HG03469 (cell line): ENCODE results near the gene ALKBH8.
"Not testable (repeated sequence)": the region's sequence is repeated elsewhere in the genome, so short reads cannot be mapped to it uniquely, and the experiment has no call there.

Experiments
- ATAC-seq: cut with Tn5 transposase; IDR thresholded peaks from one replicate; pipeline ENCODE4 v1.9.1; 2021; ENCODE audit warnings: mild to moderate bottlenecking, moderate library complexity, moderate number of reproducible peaks; ENCODE audit not compliant: unreplicated experiment

Gene ALKBH8

DNA sequence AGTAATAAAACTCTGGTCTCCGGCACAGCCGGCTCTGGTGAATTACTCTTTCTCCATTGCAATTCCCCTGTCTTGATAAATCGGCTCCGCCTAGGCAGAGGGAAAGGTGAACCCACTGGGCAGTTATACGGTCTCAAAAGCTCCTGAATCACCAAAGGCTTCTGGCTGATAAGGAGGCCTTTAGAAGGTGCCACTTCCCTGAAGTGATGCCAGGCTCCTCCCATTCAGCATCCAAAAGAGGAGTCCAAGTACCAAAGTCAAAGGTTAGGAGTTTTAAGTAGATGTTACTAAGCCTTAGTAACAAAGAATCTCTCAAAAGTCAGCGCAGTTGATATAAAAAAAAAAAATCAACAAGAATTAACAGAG, 11.8 kb upstream of the ALKBH8 start:
- ATAC-seq = no peak

DNA sequence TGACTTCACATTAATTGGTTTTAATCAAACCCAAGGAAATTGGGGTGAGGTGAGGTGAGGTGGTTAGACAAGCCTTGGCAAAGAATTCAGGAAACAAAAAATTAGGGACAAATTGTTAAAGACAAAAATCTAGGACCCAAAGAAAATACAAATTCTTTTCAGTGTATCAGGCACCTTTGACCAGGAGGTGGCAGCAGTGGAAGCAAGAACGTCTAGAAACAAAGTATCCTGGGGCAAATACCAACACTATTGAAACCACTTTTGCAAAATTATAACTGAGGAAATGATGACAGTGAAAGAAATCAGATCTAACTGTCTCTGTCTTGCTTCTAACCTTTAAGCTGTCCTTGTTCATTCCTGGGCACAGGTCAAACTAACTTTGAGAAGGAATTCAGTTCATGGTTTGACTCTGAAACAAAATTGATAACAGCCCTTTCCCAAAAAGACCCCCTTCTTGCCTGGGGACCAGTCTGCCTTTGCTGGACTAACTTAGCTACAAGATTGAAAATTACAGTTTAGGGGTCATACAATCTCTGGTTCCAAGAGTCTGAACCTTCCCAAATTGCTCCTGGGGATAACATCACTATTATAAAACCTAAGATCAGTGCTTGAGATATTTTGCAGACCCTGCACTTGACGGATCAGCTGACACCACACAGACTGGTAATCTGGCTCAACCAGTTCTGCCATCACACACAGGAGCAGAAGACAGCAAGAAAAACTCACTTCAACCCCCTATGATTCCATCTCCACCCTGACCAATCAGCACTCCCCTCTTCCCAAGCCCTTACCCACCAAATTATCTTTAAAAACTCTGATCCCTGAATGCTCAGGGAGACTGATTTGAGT, 11.2 kb upstream of the ALKBH8 start:
- not testable (repeated sequence) for ATAC-seq

DNA sequence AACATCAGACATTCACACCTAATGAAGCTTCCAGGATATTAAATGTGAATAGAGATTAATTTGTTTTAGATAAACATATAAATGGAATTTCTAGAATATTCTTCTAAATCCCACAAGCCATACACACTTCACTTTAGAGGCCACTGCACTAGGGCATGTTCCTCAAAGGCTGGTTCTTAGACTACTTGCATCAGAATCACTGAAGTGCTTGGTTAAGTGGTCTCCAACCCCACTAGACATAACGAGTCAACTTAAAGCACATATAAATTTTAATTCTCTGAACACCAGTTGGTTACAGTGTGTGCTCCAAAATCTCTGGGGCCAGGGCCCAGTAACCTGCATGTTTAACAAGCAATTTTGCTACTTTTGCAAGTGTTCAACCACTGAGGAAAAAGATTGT, 7.9 kb upstream of the ALKBH8 start:
- no peak for ATAC-seq

DNA sequence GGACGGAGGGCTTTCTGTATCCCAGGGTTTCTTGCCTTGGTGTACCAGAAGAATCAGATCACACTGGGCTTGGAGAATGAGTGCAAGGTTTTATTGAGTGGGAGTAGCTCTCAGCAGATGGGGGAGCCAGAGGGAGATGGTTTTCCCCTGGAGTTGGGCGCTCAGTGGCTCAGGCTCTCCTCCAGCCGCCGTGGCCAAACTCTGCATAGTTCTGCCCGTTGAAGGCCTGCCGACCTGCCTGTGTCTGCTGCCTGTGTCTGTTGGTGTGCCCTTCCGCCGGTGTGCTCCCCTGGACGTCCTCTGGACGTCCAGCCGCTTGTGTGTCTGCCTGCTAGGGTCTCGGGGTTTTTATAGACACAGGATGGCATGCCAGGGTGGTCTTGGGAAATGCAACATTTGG, 4.5 kb upstream of the ALKBH8 start:
- ATAC-seq = no peak

DNA sequence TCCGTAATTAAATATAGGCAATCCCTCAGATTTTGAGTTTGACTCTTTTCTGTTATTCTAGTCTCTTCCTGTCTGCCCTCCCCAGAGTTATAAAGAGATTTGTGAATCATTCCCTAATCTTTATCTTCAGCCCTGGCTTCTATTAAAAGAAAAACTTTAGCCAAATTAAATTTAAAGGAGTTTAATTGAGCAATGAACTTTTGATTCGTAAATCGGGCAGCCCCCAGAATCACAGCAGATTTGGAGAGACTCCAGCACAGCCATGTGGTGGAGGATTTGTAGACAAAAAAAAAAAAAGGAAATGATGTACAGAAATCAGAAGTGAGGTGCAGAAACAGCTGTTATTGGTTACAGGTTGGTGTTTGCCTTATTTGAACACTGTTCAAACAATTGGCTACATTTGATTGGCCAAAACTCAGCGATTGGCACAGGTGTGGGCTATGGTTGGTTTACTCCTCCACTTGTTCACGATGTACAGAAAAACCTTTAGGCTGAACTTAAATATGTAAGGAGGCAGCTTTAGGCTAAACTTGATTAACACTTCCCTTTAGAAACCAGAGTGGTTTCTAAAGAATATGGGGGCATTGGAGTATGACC, 2.3 kb upstream of the ALKBH8 start:
- peak; percentile 23 for ATAC-seq

DNA sequence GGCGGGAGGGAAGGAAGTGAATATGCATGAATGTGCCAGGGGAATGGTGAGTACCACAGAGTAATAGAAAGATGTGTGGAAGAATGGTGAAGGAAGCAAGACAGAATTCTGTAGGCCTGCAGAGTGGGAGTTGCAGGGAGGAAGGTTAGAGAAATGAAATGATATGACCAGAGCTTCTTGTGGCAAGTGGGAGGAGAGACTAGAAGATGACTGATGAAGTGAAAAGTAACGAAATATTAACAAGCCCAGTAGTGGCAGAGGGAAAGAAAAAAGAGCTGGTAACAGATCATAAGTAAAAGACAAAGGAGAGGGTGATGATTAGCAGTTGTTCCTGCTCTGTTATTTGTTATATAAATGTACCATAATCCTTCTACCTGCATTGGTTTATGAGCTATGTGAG, 1.0 kb upstream of the ALKBH8 start:
- ATAC-seq = no peak

DNA sequence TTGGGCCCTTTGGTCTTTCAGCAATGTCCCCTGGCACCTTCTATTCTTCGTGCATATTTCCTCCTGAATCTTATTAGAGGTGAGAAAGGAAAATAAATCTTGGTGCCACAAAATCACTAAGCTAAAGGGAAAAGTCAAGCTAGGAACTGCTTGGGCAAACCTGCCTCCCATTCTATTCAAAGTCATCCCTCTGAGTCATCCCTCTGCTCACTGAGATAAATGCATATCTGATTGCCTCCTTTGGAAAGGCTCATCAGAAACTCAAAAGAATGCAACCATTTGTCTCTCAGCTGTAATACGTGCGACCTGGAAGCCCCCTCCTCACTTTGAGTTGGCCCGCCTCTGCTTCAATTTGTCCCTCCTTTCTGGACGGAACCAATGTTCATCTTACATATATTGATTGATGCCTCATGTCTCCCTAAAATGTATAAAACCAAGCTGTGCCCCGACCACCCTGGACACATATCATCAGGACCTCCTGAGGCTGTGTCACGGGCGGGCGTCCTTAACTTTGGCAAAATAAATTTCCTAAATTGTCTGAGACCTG, 493 bp upstream of the ALKBH8 start:
- not testable (repeated sequence) for ATAC-seq

DNA sequence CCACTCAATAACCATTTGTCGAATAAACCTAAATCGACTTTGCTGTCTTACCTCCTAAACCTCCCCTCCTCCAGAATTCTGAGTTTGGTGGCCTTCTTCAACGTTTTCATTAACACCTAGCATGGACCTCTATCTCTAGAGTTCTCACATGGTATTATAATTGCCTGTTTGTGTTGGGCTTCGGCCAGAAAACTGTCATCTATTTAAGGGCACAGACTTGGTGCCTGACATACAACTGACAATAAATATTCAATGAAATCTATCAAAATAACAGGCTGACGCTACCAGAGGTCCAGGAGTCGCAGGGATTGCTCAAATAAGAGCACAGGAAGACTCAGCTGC, 687 bp downstream of the ALKBH8 start:
- ATAC-seq = peak; percentile 4

DNA sequence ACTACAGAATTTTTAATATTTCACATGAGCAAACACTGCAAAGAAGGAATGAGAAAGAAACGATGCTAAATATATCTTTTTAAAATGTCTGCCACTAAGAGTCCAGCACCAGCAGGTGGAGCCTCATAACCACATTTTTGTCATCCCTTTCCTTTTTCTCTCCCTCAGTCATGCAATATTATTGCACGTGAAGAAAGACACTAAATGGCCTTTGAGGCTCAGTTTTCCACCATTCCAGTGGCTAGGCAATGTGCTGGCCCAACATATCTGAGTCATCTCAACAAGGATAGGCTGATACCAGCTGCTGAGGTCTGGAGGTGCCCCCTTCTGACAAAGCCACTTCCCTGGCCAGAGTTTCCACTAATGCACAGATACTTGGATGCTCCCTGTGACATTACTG, 1.8 kb downstream of the ALKBH8 start:
- no peak for ATAC-seq

DNA sequence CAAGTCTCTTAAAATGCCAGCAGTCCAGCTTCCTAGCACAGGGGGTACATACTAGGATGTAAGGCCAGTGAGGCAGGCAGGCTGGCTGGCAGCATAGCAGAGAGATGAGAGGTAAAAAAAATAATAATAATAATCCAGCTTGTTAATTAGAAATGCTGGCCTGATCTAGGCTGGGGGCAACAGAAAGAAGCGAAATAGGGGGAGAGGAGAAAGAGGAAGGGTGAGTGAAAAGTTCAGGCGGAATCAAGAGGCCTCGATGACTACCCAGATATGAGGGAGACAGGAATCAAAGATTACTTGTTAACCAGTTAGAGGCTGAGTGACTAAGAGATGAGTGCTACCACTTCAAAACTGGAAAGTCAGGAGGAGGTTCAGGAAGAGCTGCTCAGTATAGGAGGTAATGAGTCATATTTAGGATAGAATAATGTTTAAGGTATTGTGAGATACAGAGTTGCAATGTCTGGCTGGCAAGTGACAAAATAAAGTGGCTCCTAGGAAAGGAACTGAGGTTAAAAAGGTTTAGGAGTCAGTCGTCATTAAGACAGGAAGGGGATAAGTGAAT, 2.8 kb downstream of the ALKBH8 start:
- no peak for ATAC-seq

DNA sequence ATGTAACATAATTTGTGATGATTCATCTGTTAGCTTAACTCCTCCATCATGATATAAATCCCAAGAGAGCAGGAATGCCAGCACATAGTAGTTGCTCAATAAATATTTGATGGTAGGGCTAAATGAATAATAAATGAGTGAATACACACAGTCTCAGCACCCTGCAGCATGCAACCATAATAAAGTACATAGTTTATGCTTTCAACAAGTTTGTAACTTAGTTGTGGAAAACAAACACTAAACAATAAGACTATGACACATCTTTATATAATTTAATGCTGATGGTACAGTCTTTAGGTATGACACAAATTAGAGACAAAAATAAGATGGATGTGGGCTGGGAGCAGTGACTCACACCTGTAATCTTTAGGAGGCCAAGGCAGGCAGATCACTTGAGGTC, 3.8 kb downstream of the ALKBH8 start:
- no peak for ATAC-seq

DNA sequence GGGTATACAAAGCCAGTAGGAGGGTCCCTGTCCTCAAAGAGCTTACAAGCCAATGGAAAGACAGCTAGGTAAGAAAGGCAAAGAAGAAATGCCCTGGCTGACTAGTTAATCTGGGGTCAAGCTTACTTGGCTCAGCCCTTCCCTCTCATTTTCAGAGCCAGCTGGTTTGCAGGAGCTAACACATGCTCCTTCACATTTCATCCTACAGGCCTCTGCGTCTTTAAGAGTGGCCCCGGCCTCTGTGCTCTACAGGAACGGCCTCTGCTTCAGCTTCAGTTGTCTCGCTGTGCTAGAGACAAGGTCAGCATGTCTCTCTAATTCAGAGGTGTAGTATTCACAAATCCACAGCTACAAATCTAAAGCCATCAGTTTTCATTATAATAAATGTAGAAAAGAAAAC, 15.2 kb downstream of the ALKBH8 start:
- no peak for ATAC-seq

DNA sequence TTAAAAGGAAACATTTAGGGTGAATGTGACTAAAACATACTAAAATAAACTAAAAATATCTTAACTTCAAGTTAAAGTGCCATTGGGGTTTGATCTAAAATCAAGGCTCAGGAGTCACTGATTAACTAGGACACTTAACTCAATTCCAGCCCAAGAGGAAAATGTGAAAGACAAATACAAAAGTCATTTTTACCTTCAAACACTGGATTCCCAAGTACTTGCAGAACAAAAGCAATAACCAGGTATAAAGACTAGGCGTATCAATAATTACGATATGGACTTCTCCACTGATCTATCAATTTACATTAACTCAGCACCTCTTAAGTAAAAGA, 15.6 kb downstream of the ALKBH8 start:
- ATAC-seq = no peak

DNA sequence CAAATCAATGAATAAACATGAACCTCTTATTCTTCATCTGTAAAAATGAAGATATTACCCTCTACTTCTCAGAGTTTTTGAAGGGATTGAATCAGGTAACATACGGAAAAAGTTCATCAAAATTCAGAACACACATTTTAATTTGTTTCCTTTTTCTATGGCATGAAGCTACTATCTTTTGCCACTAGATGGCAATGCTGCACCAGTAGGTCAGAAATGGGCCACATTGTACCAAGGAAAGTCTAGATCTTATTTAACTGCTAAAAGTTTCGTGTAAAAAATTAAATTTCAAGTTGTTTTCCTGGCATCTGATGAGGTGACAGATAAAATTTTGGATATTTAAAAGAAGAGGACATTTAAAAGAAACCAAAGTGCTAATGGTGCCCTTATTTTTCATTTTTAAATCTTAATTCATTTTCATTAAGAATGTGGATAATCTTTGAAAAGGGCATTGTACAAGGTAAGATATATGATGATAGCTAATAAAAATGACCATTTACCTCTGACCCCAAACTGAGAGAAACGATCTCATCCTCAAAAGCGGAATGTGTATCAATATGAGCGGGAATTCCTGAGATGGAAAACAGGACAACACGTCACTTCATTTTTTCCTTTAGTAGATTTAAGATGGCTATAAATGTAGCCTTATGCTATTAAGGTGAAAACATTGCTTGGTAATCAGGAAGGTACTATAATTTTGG, 16.1 kb downstream of the ALKBH8 start:
- ATAC-seq = peak; percentile 48

DNA sequence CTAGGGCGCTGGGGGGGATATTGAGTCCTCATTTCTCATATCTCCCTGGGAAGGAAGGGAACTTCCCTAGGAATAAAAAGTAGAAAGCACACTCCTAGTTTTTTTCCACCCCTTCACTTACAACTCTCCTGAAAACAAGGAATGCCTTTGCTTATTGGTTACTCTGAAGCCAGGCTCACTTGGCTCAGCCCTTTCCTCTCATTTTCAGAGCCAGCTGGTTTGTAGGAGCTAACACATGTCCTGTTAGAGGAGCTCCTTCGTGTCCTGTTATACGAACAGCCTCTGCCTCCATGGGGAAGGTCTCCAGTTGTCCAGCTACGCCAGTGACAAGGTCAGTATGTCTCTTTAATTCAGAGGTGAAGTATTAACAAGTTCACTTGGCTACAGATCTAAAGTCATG, 17.6 kb downstream of the ALKBH8 start:
- ATAC-seq = no peak

DNA sequence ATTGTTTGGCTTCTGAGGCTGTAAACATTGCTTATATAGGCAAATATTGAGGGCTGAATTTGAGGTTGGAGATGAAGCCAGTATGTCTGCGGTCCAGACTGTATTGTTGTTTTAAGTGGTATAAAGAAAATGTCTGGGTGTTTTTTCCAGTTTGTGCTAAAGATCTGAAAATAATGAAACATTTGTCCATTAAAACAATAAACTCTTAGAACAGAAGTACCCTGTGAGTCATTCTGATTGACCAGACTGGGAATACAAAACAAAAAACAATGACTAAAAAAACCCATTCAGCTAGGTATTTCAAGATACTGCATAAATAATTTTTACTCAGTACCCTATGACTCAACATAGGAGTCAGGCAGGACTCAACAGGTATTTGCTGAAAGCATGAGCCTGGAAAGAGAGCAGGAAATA, 20.4 kb downstream of the ALKBH8 start:
- no peak for ATAC-seq

DNA sequence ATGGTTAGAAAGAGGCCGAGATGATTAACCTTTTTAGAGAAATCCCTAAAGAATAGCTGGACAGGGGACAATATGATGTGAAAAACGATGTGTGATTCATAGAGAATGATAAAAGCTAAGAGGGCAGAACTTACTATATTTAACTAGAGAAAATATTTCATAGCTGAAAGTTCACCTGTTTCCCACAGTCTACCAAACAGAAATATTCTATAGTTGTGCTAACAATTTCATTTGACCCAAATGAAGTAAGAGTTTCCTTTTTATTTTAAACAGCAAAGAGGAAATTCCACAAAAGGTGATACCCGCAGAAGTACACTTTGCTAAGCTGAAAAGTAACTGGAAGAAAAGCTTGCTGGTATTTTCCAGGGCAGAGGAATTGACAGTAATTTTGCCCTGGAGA, 26.7 kb downstream of the ALKBH8 start:
- ATAC-seq = no peak

DNA sequence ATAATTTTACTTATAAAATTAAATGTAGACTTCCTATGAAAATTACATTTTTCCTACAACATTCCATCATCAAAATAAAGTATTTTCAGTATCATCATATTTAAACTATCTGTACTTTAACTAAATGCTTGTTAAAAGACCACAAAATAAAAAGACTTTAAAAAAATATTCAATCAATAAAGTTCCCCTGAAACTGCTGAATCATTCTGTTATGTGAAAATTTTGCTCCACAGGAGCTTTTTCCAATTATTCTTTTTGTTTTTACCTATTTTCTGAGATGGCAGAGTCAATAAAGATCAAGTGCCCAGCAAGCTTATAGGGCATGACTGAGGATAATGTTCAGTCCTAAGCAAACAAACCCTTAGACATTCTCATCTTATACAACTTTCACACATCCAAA, 27.3 kb downstream of the ALKBH8 start:
- ATAC-seq = no peak

DNA sequence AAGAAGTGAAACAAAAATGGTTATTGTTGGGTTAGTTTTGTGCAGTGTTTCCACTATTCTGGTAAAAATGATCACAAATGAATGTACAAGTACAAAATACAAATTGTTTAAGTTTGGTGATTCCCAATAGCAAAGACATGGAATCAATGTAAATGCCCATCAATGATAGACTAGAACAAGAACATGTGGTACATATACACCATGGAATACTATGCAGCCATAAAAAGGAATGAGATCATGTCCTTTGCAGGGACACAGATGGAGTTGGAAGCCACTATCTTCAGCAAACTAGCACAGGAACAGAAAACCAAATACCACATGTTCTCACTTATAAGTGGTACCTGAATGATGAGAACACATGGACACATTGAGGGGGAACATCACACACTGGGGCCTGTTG, 28.4 kb downstream of the ALKBH8 start:
- not testable (repeated sequence) for ATAC-seq

DNA sequence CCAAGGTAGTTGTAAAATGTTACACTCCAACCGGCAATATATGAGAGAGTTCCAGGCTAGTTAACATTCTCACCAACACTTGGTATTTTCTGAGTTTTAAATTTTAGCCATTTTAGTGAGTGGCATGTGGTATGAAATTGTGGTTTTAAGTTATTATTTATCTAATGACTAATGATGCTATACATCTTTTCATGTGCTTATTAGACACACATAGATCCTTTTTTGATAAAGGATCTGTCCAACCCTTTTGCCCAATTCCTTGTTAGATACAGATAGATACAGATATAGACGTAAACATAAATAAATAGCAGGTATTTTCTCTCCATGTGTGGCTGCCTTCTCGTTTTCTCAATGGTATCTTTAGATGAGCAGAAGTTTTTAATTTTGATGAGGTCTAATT, 39.3 kb downstream of the ALKBH8 start:
- ATAC-seq = no peak

DNA sequence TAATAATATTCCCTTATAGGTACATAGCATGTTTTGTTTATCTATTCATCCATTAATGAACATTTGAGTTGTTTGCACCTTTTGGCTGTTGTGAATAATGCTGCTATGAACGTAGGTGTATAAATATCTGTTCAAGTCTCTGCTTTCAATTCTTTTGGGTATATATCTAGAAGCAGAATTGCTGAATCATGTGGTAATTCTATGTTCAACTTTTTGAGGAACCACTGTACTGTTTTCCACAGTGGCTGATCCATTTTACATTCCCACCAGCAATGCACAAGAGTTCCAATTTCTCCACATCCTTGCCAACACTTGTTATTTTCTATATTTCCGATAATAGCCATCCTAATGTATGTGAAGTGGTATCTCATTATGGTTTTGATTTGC, 56.7 kb downstream of the ALKBH8 start:
- ATAC-seq = no peak
